Renal cortical epithelial cell (primary cell): ENCODE measurements around the gene AGAP1. TPM values are rescaled to one million over a fixed set of nuclear protein-coding genes. Genes with fewer than 3 reads are reported as not detected.

ENCODE experiments used
- DNase-seq: peaks from one replicate; pipeline ENCODE4 v3.0.0-alpha.2; 2011; ENCODE audit warnings: low read depth
- total RNA-seq: library from RNA; depleted of rRNA; stranded (reverse); fragments of >200 nt; gene quantifications from 2 replicates; pipeline ENCODE4 v1.2.3, GENCODE V29; 2014

Gene AGAP1
- total RNA-seq, 1 donor from 2014 or later = 17.6 TPM

DNA sequence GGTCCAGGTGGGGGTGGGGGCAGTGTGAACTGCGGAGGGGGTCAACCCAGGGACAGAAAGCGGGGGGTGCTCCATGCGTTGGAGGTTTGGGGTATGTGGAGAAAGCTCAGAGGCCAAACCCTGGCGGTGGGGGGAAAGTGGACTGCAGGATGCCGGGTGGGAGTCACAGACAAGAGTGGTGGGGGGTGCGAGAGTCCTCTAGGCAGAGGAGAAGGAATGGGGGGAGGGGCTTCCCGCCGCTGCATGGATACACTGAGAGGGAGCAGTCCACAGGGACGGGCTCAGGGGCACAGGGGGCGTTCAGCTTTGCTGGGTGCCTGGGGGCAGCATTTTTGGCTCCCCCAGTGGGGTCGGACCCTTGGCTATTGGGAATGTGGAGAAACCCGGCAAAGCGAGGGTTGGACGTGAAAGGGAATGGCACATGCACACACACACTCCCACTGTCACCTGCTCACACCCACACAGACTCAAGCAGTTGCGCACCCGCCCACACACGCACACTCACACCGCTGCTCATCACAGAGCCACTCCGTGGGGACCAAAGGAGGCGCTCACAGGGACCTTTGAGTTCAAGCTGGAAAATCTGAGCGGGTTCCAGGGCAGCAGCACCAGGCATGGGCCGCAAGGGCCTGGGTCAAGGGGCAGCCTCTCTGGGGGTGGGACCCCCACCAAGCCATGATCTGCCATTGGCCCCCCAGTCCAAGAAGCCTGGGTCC lies 666.7 kb downstream of the AGAP1 start:
- DNase-seq = no peak

DNA sequence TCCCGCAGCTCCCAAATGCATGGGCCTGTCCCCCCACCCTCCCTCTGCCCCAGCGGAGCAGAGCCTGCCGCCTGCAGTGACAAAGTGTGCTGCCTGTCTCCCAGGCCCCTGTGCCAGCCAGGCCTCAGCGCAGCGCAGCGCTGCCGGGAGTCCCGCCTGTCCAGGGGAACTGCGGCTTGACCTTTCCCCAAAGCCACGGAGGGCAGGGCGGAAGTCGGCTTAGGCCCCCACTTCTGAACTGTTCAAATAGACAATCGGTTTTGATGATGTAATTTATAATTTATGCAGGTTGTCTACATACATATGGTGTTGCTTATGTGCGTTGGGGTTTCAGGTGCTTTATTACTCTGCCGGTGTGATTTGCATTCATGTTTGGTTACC lies 667.2 kb downstream of the AGAP1 start:
- DNase-seq = no peak

GRCh38 chr2:236161531-236161930 lies 667.7 kb downstream of the AGAP1 start:
- no peak for DNase-seq

- no peak for DNase-seq
These were observed 668.4 kb downstream of the AGAP1 start for GRCh38 chr2:236162031-236162845.

DNA sequence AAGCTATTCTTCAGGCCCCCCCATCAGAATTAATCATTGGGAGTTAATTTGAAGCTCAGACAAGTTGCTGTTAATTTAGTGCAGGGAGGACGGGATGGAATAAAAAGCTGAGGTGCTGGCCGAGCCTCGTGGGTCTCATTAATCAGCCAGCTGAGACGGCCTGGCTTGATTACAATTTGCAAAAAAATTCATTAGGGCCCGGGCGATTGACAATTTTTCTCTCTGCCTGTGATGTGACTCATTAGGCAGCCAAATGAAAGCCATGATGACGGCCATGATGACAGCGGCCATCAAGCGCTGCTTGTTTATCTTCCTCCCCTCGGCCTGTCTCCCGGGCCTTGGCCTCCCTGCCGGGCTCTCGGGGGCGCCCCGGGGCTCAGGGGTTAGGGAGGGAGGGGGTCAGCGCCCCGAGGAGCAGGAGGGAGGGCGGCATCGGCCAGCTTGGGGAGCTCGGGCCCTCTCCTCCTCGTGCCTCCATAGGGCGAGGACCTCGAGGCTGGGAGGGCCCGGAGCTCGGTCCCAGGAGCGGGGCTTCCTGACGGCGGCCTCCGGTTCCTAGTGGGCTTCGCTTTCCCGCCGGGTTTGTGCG lies 669.1 kb downstream of the AGAP1 start:
- no peak for DNase-seq

- no peak for DNase-seq
These were observed 669.8 kb downstream of the AGAP1 start for GRCh38 chr2:236163471-236164200.

DNA sequence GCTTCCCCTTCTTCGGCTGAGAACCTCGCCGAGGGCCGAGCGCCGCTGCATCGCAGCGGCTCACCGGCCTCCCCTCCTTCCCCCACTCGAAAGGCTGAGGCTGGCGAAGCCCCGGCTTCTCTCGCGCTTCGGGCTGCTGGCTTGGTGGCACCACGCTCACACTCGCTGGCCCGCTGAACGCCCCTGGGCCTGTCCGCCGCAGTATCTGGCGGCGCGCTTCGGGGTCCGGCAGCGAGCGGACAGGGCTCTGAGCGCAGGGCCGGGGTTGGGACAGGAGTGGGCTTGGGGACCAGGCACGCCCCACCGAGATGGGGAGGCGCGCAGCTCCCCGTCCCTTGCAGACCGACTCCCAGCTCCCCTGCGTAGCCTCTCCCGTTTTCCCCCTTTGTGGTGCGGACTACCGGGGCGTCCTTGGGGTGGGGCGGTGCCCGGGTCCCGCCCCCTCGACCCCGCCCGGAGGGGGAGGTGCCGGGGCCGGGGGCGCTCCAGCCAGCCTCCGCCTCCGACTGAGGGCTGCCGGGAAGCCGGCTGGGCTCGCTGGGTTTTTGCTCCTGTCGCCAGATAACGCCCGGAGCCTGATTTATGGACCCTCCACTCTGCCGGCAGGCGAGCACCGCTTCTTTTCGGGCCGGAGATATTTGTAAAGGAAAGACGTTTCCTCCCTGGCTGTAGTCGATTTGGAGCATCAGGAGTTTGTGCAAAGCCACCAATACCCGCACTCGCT lies 670.5 kb downstream of the AGAP1 start:
- no peak for DNase-seq

- DNase-seq = no peak
These were observed 671.3 kb downstream of the AGAP1 start for GRCh38 chr2:236164925-236165841.

DNA sequence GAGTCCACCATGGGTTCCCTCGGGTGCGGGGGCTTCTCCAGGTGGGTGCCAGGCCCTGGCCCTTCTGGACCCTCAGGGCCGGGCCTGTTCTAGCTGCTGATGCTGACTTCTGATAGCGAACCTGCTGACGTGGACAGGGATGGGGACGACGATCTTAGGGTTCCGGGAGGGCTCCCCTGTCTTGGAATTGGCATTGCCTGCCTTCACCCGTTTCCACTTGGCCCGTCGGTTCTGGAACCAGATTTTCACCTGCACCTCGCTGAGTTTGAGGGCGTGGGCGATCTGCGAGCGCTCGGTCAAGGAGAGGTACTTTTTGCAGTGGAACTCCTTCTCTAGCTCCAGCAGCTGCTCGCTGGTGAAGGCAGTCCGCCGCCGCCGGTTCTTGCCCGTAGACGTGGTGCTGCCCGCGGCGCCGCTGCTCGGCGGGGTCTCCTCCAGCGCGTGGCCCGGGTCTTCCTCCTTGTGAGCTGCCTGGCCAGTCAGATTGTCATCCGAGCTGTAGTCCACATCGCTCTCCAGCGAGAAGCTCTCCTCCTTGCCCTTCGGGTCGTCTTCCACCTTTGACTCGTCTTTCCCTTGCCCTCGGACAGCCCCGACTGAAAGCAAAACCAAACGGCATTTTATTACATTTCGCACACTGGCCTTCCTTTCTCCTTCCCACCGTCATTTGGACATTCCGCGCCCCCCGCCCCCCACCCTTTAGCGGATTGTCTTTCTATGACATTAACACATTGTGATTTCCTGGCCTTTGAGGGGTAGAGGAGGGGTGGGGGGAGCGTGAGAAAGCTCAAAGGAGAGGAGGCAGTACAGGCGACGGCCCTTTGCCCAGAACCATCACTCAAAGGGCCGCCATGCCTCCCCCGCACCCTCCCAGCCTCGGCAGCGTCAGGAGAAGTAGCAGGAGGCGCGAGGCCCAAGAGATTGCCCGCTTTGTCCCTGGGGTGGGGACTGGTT lies 672.3 kb downstream of the AGAP1 start:
- no peak for DNase-seq

DNA sequence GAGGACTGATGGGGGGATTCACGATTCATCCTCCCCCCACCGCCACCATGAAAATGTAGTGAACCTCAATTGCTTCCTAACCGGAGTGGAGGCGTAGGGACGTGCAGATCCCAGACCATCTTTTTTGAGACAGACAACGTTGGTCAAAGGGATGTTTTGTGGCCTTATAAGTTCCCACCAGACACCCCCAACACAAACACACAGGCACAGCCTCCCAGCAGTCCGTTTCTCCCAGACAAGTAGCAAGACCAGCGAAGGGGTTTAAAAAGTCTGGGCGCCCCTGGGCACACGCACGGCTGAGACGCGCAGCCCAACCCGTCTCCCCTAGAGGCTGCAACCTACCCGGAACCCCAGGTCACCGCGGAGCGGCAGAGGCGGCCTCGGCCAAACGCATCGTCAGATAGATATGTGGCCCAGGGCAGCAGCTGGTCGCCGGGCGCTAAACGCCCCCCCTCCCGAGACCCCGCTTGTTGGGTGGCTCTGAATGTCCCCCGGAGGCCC lies 673.0 kb downstream of the AGAP1 start:
- no peak for DNase-seq

- DNase-seq = peak; percentile 14
These were observed 673.7 kb downstream of the AGAP1 start for GRCh38 chr2:236167297-236168109.

DNA sequence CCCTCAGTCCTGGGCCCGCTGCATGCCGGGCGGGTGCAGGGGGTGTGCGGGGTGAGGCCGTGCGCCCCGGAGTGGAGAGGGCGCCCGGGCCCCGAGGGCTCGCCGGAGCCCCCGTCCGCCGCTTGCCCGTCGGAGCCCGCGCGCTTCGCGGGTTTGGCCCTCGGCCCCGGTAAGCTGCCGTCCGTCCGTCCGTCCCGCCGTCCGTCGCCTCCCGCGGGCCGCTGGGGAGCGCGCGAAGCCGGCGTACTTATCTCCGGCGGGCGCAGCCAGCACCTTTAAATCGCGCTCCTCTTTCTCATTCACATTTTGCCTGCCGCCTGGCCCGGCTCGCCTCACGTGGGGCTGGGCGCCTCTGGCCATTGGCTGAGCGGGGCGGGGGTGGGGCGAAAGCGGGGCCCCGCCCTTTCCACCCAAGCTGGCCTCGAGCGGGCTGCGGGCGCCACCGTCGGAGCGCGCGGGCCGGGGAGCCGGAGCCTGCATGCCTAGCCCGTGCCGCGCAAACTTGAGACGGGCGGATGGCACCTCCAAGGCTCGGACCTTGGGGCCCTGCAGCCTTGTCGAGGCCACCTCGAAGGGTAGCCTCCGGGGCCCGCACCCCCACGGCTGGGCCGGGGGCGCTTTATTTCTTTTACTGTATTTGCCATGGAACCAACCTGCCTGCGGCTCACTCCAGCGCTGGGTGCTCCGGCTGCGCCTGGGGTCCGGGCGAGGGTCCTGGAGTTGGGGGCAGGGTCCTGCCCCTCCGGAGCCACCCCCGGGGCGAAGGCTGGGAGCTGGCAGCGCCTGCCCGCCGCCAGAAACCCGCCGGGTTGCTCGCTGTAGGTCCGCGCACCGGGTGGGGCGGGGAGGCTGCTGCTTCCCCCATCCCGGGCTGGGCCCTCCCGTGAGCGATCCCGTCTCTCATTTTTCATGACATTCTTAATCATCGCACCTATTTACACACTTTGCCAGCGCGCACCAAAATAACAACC lies 674.6 kb downstream of the AGAP1 start, which contains the start of gene GBX2:
TSS of gene GBX2 (minus strand) at position 277 of the 971 bp plus-strand sequence. CDS start 415 bp downstream, outside the sequence.
- peak; percentile 36 for DNase-seq

GRCh38 chr2:236169151-236169721 lies 675.4 kb downstream of the AGAP1 start:
- DNase-seq = no peak

DNA sequence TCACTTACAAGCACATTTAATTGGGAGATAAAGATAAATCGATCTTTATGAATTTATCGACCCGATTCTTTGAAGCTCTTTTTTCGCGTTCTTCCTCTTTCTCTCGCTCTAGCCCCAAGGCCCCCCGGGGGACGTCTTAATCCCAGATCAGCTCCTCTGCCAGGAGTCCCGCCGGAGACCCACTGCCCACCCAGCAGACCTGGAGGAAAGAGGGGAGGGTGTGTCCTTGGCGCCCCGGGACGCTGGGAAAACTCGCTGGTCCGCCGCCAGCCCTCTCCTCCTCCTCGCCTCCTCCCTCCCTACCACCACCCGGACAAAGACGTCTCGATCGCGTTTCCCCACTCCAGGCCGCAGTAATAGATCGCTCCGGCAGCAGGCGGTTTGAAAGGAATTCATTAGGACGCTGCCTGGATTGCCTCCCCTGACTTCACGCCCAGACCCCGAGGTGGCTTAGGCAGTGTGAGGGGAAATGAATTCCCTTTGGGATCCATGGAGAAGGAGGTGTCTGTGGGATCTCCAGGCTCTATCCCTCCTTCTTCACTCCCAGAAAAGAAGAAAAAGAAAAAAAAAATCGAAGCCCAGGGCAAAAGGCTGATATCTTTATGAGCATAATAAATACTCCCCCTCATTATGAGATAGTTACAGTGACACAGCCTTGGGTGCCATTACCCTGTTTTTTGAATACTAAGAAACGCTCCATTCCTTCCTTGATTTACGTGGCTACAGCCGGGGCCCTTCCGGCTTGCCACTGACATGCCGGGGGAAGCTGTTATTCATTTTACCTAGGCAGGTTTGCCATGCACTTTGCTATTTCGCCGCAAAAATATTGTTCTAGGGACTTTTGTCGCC lies 676.1 kb downstream of the AGAP1 start:
- DNase-seq = no peak

- no peak for DNase-seq
These were observed 676.8 kb downstream of the AGAP1 start for GRCh38 chr2:236170590-236171165.
